Measurements from ENCODE around the gene C10orf90.

C10orf90 gene, protein sequence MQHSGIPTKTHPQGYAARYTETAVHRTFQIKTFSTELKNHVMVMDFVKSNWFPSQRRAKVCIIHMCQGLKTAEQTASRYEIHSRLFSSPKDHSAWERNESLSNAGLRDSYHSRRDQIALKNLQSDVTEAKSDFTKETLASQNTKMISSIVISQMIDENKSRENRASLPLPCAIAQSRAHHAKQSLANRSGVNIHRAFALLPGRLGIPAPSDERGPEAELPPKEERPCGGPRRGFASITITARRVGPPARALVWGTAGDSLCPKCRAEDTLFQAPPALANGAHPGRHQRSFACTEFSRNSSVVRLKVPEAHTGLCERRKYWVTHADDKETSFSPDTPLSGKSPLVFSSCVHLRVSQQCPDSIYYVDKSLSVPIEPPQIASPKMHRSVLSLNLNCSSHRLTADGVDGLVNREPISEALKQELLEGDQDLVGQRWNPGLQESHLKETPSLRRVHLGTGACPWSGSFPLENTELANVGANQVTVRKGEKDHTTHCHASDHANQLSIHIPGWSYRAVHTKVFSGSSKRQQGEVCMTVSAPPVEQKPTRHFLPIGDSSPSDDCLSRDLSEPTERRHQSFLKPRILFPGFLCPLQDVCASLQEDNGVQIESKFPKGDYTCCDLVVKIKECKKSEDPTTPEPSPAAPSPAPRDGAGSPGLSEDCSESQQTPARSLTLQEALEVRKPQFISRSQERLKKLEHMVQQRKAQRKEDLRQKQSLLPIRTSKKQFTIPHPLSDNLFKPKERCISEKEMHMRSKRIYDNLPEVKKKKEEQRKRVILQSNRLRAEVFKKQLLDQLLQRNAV

DNA sequence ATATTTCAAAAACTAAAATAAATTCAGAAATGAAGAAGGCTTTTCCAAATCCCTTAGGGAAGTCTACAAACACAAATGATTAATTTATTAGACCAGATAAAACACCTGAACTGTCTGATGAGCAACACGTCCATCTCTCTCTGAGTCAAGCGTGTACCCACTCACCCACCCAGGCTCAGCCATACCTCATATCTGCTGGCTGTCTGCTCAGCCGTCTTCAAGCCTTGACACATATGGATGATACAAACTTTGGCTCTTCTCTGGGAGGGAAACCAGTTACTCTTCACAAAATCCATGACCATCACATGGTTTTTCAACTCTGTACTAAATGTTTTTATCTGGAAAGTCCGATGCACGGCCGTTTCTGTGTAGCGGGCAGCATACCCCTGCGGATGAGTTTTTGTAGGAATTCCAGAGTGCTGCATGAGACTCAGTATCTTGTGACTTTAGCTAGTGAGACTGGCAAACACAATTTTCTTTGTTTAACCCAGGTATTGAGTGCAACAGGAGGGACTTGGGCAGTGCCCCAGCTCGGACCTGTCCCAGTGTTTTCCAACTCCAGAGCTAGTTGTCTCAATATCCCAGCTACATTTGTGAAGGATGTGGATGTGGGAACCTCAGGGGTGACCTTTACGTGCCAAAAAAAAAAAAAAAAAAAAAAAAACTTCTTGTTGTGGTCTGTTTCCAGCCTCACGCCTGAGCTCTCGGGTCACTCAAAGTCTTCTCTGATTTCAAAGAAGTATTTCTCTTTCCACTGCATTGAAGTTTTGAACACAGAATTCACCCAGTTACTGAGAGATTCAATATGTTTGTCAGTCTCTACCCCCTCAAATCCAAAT lies at the start of gene C10orf90:
C10orf90 (minus strand) TSS at position 638 of the 839 bp plus-strand sequence; CDS start at position 425, 213 bp downstream.
- no peak for DNase-seq

DNA sequence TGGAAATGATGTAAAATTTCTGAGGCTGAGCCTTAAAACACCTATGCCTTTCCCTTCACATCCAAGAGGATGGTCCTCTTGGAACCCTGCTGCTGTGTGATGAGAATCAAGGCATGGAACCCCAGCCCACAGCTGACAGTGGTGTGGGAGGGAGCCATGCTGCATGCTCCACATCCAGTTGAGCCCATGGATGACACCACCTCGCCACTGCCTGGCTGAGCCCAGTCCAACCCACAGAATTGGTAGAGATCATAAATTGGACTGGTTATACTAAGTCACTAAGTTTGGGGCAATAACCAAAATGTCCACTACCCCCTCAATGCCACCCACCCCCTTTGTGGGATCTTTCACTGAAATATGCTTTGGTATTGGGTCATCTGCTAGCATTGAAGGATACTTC lies 45.9 kb upstream of the C10orf90 start:
- no peak for DNase-seq

DNA sequence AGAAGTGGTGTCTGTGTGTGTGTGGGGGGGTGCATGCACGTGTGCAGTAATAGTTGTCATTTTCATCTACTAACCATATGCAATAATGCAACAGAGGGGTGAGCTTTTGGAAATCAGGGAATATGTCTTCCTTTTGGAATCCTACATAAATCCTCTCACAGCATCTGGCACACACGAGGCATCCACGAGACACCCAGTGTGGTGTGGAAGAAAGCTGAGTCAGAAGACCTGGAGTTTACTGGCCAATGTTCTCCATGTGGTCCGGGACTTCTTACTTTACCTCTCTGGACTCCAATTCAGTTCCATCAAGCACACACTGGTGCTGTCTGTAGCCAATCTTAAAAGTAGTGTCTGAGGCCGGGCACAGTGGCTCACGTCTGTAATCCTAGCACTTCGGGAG lies 43.1 kb upstream of the C10orf90 start:
- no peak for DNase-seq

DNA sequence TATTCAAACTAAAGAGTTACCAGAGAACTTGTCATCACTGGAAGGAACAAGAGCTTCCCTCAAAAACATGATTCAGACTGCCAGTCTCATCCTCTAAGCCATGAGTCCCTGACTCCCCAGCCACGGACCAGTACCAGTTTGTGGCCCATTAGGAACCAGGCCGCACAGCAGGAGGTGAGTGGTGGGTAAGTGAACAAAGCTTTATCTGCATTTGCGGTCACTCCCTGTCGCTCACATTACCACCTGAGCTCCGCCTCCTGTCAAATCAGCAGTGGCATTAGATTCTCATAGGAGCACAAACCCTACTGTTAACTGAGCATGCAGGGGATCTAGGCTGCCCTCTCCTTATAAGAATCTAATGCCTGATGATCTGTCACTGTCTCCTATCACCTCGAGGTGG lies 42.2 kb upstream of the C10orf90 start:
- DNase-seq: no peak

DNA sequence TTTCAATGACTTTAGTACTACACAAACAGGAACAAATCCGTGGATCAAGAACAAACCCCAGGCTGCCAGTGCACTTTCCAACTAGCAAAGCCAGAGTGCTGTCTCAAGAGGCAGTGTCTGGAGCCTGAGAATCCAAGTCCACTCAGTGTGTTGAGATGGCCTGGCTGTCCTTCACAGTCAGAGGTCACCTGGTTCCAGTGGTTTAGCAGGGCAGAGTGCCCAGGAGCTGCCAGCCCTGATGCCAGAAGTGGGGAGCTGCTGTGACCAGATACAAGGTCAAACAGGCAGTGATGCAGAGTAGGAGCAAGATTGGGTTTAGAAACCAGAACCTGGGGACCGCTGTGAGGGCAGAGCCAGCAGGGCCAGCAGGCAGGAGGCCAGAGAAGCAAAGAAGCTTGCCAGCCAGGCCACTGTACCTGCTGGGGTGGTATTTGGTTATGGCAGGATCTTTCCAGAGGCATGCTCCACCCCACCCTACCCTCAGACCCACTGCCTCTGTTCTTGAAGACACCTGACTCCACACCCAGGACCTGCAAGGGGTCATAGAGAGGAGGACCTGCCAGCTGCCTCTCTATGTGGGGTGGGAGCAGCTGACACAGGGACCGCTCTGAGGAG lies 35.6 kb upstream of the C10orf90 start:
- no peak for DNase-seq

DNA sequence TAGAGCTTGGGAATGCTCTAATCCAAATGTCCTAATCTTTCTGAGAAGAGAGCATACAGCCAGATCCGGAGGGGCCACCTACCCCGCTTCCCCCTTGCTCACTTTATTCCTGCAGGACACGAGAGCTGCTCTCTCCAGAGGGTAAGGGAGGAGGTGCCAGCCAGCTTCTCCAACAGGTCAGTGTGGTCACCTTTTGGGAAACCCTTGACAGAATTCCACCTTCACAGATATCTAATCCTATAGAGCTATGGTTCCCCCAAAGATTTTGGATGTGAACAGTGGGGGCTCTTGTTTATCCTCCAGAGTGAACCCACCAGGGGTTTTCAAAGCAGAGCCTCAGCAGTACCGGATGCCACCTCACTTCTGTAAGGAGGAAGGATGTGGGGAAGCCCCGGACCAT lies 34.6 kb upstream of the C10orf90 start:
- no peak for DNase-seq

DNA sequence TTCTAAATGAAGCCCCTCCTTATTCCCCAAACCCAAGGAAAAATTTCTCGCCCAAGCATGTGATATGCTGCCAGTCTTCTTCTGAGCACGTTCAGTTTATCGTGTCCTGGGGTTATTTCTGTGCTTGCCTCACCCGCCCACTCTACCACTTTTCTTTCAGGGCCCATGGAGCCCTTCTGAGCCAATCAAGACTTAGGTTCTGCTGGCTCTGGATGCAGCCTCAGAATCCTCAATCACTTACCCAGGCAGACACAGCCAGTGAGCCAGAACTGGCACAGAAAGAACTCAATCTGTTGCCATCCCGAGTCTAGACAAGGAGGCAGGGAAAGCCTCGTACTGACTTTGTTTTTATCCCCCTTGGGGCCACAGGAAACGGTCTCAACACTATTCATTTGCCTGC lies 34.2 kb upstream of the C10orf90 start:
- no peak for DNase-seq

DNA sequence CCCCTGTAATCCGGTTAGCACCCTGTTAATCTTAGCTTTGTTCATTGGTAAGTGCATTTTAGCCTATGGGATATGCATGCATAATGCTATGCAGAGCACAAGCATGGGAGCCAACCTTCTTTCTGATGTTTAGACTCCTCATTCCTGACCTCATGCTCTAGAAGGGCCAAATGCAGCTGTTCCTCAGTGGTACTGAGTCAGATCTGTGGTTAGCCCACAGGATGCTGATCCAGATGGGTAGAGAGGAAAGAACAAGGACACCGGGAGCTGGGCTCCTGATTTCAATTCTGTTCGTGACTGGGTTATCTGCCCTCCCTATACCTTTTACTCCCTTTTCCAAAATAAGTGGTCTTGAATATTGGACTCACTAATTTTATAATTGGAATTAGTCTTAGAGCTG lies 31.7 kb upstream of the C10orf90 start:
- DNase-seq: no peak

DNA sequence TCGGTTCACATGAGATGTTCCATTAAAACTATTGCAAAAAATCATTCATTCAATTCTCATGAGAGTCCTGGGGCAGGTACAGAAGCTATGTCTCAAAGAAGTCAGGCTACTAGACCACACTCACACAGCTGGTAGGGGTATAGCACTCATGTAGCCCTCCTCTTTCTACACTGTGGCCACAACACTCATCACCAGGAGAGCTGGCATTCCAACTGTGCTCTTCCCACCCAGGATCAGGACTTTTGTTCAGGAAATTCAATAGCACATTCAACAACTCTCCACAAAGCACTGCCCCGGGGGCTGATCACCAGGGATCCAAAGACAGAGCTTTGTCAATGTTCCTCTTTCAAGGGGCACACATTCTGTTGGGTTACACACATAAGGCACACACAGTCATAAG lies 31.0 kb upstream of the C10orf90 start:
- DNase-seq: no peak

DNA sequence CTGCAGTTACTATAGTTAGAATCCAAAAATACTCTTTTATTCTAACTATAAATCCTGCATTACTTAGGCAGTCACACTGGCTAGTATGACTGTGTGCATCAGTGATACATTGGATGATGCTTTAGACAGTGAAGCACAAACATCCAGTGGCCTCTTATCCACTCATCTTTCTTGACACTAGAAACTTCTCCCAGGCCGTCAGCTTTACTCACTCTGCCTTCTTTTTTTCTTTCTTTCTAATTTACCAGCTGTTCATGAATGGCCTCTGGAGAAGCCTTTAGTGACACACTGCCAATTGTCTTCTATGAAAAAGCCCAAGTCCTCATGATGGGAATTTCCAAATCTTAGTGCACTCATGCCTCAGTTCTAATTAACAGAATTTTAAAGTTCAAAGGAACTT lies 26.2 kb upstream of the C10orf90 start:
- DNase-seq: no peak

DNA sequence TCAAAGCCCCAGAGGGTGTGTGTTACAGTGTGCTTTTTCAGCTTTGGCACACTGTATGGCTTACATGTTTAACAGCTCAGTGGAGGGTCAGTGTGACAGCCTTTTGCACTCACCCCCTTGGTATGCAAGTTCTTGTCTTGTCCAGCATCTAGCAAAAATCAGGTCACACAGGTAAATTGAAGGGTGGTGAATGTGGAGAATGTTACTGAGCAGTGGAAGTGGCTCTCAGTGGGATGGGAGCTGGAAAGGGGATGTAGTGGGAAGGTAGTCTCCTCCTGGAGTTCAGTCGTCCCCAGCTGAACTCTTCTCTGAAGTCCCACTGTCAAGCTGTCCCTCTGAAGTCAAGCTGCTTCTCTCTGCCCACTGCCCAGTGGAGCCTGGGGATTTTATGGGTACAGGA lies 21.0 kb upstream of the C10orf90 start:
- no peak for DNase-seq

DNA sequence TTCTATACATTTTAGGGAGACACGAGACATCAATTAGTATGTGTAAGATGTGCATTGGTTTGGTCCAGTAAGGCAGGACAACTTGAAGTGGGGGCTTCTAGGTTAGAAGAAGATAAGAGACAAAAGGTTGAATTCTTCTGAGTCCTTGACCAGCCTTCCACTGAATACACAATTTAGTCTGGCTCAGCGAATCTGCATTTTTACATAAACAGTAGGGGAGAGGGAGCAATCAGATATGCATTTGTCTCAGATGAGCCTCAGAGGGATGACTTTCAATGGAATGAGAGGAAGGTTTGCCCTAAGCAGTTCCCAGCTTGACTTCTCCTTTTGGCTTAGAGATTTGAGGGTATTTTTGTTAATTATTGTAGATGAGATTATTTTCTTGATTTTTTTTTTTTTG lies 20.0 kb upstream of the C10orf90 start:
- no peak for DNase-seq

DNA sequence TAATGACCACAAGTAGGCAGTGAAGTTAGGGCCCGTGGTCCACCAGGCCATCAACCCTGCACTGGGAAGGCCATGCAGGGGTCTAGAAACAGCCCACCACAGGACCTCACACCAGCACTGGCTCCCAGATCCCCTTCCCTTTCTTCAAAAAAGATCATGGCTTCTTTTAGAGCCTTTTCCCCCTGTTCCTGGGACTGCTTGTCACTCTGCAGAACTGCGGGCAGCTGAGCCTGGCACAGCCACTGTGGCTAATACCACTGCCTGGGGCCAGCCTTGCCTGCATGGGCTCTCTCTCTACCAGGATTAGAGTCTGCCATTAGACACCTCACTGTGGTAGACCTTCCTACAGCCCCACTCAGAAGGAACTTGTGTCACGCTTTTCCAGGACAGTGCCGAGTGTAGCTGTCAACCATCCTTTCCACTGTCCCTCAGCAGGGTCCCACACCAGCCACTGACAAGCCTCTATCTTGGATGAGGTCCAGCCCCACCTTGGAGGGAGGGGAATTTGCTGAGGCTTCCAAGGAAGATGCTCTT lies 19.0 kb upstream of the C10orf90 start:
- no peak for DNase-seq

DNA sequence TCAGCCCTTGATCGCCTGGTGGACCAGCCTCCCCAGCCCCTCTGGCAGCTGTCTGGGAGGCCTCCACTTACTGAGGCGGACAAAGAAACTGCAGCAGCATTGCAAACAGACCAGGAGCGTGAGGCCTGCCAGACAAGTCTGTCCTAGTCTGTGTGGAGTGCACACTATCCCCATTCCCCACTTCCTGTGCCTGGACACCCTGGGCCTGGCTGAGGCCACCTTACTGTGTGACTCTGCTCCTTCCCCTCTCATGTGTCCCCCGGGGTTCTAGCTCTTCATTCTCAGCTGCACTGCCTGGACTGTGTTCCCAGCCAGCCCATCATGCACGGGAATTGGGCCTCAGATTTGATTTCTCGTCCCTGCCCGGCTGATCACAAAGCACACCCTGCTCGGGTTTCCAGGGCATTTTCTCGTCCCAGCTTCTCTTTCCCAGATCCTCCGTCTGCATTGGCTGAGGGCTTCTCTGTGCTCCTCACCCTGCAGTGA lies 16.7 kb upstream of the C10orf90 start:
- DNase-seq: no peak

DNA sequence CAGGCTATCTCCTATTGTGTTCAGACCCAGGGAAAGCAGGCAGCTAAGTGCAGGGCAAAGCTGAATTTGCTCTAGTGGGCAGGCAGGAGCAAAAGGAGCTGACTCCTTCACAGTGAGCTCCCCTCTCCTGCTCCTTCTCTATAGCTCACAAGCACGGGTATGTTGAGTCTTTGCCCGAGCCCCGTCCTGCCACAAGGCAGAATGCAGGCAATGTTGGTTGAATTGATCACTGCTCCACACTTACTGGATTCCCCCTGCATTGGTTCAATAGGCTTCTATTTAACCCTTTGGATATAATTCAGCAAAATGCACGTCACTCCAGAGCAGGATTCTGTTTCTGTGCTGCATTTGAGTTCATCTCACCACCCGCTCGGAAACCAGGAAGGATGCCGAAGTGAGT lies 16.2 kb upstream of the C10orf90 start:
- DNase-seq: no peak

DNA sequence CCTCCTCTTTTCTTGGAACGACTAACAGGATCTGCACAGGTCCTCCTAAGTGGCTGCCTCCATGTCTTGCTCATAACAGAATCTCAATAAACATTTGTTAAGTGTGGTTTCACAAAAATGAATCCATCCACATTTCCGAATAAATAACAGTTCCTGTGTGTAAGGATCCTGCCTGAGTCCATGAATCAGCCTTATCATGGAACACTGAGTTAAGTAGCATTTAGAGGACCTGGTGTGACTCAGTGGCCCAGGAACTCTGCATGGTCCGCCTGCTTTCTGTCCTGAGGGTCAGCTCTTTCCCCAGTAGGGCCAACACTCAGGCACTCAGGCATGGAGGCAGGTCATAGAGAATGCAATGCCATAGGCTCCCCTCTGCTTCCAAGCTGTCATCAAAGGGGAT lies 15.8 kb upstream of the C10orf90 start:
- DNase-seq: no peak

DNA sequence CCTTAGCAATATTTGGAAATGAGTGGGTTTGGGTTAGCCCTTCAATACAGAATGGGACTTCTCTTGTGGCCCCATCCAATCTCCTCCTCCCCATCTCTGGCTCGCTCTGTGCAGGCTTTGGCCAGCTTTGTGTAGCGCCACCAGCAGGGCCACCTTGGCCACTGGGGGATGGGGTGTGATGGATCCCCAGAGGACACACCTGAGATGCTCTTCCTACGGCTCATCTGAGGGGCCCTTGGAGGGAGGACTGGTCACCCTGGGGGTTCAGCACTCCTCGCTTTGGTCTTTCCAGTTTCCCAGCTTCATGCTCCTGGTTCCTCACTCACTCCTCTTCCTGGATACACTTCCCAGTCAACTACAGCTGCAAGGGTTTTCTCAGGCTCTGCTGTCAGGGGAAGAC lies 15.3 kb upstream of the C10orf90 start:
- no peak for DNase-seq

DNA sequence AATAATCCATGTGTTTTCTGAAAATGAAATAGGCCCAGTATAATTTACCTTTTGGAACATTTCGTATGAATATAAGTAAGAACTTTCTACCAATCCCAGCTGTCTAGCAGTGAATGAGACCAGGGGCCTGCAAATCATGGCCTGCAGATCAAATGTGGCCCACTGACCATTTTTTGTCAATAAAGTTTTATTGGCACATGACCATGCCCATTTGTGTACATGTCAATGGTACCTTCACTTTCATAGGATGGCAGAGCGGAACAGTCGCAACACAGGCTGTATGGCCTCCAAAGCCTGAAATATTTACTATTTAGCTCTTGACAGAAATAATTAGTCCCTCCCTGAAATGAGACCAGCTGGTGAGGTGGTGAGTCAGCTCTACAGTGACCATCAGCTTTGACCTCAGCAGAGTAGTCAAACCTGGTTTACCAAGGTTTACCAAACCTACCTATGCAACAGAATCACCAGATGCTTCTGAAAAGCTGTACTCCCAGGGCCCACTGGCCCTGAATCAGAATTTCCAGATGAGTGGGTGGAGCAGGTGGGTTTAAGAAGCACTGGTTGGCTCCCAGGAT lies 13.8 kb upstream of the C10orf90 start:
- DNase-seq: no peak

DNA sequence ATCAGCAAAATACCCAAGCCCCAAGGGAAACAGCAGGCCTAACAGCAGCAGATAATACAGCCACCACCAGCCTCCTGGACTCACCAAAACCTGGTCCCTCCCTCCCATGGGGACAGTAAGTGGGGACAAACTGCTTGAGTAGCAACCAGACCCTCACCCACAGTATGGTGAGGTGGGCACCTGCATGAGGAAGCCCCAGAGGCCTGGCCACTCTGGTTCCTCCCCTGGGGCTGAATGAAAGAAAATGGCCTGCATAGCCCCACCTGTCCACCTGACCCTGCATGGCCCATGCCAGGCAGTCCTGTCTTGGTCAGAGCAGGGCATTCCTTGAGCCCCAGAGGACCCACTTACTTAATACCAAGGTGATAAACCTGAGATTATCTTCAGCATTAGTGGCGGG lies 13.0 kb upstream of the C10orf90 start:
- DNase-seq: no peak

DNA sequence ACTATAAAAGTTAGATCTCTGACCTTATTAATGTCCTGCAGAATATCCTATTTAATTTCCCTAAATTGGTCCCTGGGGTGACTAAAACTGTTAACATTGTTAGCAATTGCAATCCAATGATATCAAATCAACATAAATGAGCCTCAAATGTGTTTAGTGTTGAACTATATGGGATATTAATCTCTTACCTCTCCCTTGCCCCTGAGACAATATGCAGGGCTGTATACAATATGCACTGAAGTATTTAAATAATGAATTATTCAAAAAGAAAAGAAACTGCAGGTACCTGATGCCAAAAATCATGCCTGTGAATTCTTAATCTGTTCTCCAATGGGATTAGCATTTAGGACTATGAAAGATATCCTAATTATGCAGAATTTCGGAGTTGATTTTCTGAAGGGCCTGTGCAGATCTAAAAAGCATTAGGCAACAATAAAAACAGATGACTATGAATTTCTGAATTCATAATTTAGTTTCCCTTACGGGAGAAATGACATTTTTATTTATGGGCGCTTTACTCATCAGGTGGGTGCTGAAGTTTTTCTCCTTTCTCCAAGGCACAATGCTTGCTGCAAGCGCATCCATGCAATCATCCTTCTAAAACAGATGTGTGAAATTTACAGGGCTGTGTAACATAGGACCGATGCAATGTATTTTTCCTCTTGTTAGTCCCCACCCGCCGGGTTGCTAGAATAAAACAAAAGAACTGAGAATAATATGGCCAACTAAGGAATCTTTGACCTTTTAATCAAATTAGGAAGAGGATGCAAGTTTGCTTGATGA lies 5.4 kb upstream of the C10orf90 start:
- no peak for DNase-seq

Data from inflammatory macrophage treated with lipopolysaccharide for 1 hour (primary cell).